NCI-H82 treated with DMSO at 0.1 percent for 48 hours (cell line): ENCODE results near the gene SLC16A11.

ENCODE experiments used
- DNase-seq: peaks from one replicate; lab custom pipeline; 2025; ENCODE audit not compliant: unreplicated experiment; lab: John Stamatoyannopoulos, UW

The SLC16A11 gene

GRCh38 chr17:7026471-7027115 is 17.3 kb downstream of the SLC16A11 start:
- no peak for DNase-seq

GRCh38 chr17:7025245-7025644 is 18.6 kb downstream of the SLC16A11 start:
- DNase-seq: no peak

- DNase-seq: no peak
These were observed 19.5 kb downstream of the SLC16A11 start for GRCh38 chr17:7024402-7024785.

- peak; percentile 54 for DNase-seq
These were observed 20.1 kb downstream of the SLC16A11 start for GRCh38 chr17:7023576-7024401.

GRCh38 chr17:7022781-7023571 is 20.9 kb downstream of the SLC16A11 start, which contains the start of gene BCL6B:
BCL6B (plus strand) TSS chr17:7023050; CDS start chr17:7023672, 622 bp downstream.
- DNase-seq: no peak

- DNase-seq: peak; percentile 35
These were observed 21.7 kb downstream of the SLC16A11 start for GRCh38 chr17:7021993-7022778.

- no peak for DNase-seq
These were observed 22.8 kb downstream of the SLC16A11 start for GRCh38 chr17:7020894-7021664.

GRCh38 chr17:7019839-7020519 is 23.9 kb downstream of the SLC16A11 start:
- peak; percentile 24 for DNase-seq

GRCh38 chr17:7019367-7019766 is 24.5 kb downstream of the SLC16A11 start:
- no peak for DNase-seq

- DNase-seq: no peak
These were observed 25.4 kb downstream of the SLC16A11 start for GRCh38 chr17:7018331-7018964.

GRCh38 chr17:7017827-7018200 is 26.1 kb downstream of the SLC16A11 start:
- DNase-seq: no peak

- DNase-seq: no peak
These were observed 26.7 kb downstream of the SLC16A11 start for GRCh38 chr17:7016886-7017826.

- DNase-seq: no peak
These were observed 27.5 kb downstream of the SLC16A11 start for GRCh38 chr17:7016418-7016817.

- DNase-seq: no peak
These were observed 28.6 kb downstream of the SLC16A11 start for GRCh38 chr17:7014995-7015958.

GRCh38 chr17:7014261-7014994 is 29.5 kb downstream of the SLC16A11 start:
- peak; percentile 88 for DNase-seq

- DNase-seq: no peak
These were observed 32.0 kb downstream of the SLC16A11 start for GRCh38 chr17:7011942-7012254.
